ENCODE measurements around the gene HACL1. TPM values are rescaled to one million over a fixed set of nuclear protein-coding genes. Genes with fewer than 3 reads are reported as not detected.

The HACL1 gene
- total RNA-seq, 1 donor from 2014 or later, result 20.5 TPM

DNA sequence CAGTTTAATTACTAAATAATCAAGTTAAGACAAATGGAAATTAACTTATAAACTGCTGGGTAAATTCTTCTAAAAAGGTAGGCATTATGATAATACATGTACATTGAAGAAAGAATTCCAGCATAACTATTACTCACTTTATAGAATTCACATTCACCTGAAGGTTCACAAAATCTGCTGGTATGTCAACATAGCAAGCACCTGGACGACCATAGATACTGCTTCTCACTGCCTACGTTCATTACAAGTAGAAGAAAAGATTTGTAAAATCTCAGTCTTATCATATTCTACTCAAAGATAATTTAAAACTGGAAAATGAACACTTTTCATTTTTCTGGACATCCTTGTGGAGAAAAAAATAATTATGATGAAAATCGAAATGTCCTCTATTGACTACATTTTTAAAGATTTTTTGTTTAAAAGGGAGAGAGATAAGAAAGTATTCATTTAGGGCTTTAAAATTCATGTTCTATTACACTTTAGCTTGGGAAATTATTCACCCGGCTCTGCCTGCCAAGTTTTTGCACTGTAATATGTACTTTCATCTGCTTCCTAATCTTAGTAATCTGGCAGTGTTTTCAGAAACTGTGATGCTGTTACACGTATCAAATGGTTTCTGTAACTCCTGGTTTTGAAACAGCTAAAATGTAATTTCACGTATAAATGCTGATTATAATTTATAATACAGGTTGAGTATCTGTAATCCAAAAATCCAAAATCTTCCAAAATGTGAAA is 16.1 kb downstream of the HACL1 start:
- no peak overlapping the region for H3K4me3 Mint-ChIP-seq
- H3K27me3 Mint-ChIP-seq, result no peaks in the 10 kb centered on the region
- no peak for DNase-seq (ENCODE audit: extremely low spot score, unreplicated experiment)
- no peak overlapping the region for H3K27ac Mint-ChIP-seq
- no peaks in the 10 kb centered on the region for H3K4me1 Mint-ChIP-seq (ENCODE audit: unreplicated experiment)
- peaks cover 25% of the 10 kb centered on the region for H3K36me3 Mint-ChIP-seq
- no peaks in the 10 kb centered on the region for H3K9me3 Mint-ChIP-seq
- TF ChIP-seq, protein P1, sequence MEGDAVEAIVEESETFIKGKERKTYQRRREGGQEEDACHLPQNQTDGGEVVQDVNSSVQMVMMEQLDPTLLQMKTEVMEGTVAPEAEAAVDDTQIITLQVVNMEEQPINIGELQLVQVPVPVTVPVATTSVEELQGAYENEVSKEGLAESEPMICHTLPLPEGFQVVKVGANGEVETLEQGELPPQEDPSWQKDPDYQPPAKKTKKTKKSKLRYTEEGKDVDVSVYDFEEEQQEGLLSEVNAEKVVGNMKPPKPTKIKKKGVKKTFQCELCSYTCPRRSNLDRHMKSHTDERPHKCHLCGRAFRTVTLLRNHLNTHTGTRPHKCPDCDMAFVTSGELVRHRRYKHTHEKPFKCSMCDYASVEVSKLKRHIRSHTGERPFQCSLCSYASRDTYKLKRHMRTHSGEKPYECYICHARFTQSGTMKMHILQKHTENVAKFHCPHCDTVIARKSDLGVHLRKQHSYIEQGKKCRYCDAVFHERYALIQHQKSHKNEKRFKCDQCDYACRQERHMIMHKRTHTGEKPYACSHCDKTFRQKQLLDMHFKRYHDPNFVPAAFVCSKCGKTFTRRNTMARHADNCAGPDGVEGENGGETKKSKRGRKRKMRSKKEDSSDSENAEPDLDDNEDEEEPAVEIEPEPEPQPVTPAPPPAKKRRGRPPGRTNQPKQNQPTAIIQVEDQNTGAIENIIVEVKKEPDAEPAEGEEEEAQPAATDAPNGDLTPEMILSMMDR (conservative IDR thresholded peaks at IDR 0.05), result no peak

DNA sequence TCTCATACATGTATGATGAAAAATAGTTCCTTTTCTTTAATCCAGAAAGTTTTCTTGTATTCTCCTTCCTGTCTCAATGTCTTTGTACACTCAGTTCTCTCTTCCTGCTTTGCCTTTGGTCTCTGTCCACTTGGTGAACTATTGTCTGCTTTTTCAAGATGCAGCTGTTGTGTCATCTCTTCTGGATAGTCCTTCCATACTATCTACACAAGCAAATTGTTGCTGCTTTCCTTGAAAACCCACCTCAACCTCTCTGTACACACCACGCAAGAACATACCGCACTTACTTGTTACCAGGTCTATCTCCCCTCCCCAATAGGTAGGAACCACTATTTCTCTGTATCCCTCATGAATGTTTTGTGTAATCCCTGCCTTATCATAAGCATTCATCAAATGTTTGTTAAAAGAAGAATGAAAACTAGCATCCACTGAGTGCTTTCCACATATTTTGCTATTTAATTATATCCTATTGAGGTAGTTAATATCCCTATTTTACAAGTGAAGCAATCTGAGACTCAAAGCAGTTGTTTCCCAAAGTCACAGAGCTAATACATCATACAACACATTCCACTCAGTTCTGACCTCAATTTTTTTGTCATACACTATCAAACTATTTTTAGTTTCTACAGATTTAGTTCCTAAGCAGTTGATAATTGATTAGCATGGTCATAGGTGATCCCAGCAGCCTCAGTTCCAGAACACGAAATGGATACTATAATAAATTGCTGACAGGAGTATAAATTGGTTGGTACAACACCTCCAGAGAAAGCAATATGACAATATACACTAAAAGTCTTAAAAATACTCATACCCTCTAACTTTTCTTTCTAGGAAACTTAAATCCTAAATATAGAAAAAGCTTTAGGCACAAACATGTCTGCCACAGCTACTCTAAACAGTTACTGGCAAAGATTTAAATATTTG is 19.6 kb downstream of the HACL1 start:
- Mint-ChIP-seq H3K36me3 (peaks cover 28% of the 10 kb centered on the region), H3K27ac (no peak overlapping the region), H3K9me3 (no peaks in the 10 kb centered on the region), H3K4me1 (ENCODE audit: unreplicated experiment) (no peaks in the 10 kb centered on the region), H3K4me3 (no peak overlapping the region), H3K27me3 (no peaks in the 10 kb centered on the region)
- no peak for DNase-seq (ENCODE audit: extremely low spot score, unreplicated experiment)
- TF ChIP-seq, protein P1 (conservative IDR thresholded peaks at IDR 0.05), result no peak

DNA sequence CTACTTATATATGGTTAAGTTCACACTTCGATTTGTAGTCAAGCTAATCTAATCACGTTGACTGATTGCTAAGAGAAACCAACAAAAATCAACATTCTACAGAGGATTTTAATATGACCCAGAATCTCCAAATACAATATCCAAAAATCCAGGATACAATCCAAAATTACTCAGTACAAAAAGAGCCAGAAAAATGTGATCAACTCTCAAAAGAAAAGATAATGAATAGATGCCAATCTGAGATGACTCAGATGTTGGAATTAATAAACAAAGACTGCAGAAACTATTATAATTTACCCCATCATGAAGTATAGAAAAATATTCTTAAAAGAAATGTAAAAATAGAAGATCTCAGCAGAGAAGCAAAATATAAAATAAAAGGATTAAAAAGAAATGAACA is 22.3 kb downstream of the HACL1 start:
- TF ChIP-seq, protein P1 (conservative IDR thresholded peaks at IDR 0.05), result no peak
- Mint-ChIP-seq H3K36me3 (peaks cover 19% of the 10 kb centered on the region), H3K4me3 (no peak overlapping the region), H3K9me3 (no peaks in the 10 kb centered on the region), H3K27me3 (no peaks in the 10 kb centered on the region), H3K4me1 (ENCODE audit: unreplicated experiment) (no peaks in the 10 kb centered on the region), H3K27ac (no peak overlapping the region)
- DNase-seq (ENCODE audit: extremely low spot score, unreplicated experiment), result no peak

DNA sequence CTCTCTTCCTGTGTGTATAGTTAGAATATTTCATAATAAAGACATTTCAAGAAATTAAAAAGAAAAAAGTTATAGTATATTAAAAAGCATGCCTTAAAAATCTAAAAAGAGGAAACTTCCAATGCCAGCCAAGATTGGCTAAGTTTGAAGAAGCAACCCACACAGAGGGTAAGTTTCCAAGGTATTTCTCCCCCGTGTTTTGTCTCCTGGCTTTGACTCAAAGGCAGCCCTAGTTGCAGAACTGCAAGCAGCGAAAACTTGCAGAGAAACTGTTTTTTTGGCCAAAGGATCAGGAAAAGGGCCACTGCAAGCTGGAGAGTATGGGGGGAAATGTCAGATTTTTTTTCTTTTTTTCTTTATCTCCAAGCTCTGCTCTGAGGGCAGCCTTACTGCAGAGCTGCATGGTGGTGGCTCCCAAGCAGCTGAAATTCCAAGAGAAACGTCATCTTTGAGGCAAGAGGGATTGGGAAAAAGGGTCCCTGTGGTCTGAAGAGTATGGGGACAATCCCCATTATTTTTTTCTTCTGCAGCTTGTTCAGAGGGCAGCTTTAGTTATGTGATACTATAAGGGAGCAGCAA is 23.0 kb downstream of the HACL1 start:
- Mint-ChIP-seq H3K27ac (no peak overlapping the region), H3K4me1 (ENCODE audit: unreplicated experiment) (no peaks in the 10 kb centered on the region), H3K27me3 (no peaks in the 10 kb centered on the region), H3K4me3 (no peak overlapping the region), H3K9me3 (no peaks in the 10 kb centered on the region), H3K36me3 (peaks cover 19% of the 10 kb centered on the region)
- no peak for DNase-seq (ENCODE audit: extremely low spot score, unreplicated experiment)
- TF ChIP-seq, protein P1 (conservative IDR thresholded peaks at IDR 0.05), result no peak

DNA sequence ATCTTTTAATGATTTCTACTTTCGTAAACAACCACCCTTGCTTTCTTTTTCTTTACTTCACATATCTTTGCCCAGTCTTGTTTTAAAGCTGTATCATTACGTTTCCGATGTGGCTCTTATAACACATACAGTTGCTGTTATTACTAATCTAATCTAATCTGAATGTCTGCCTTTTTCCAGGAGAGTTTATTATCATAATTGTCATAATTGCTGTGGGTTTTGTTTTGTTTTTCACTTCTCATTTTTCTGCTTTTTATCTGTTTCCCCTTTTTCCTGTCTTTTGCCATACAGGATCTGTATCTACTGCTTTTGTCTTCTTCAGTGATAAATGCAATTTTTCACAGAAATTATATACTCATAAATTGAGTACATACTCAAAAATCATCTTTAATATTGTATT is 24.9 kb downstream of the HACL1 start:
- no peaks in the 10 kb centered on the region for H3K4me1 Mint-ChIP-seq (ENCODE audit: unreplicated experiment)
- H3K36me3 Mint-ChIP-seq, result peaks cover 16% of the 10 kb centered on the region
- no peak for DNase-seq (ENCODE audit: extremely low spot score, unreplicated experiment)
- no peak overlapping the region for H3K27ac Mint-ChIP-seq
- no peaks in the 10 kb centered on the region for H3K9me3 Mint-ChIP-seq
- TF ChIP-seq, protein P1 (conservative IDR thresholded peaks at IDR 0.05), result no peak
- no peak overlapping the region for H3K4me3 Mint-ChIP-seq
- no peaks in the 10 kb centered on the region for H3K27me3 Mint-ChIP-seq
